Neuronal stem cell (in vitro differentiated cells): Measurements from ENCODE around the gene ZNF385B.

Experiments
- DNase-seq: peaks from one replicate; pipeline ENCODE4 v3.0.0-alpha.2; 2013; ENCODE audit warnings: low spot score
- H2AFZ ChIP-seq: one replicate; pipeline ENCODE4 v1.6.1; 2013; ENCODE audit warnings: mild to moderate bottlenecking, low read length, inconsistent platforms
- H2AK5ac ChIP-seq: 2 replicates; pipeline ENCODE4 v1.6.1; 2013; ENCODE audit warnings: low read depth, mild to moderate bottlenecking, inconsistent platforms, low read length, moderate library complexity, mixed read lengths
- H2BK120ac ChIP-seq: 2 replicates; pipeline ENCODE4 v1.6.1; 2013; ENCODE audit warnings: low read depth, mild to moderate bottlenecking, inconsistent platforms, low read length, moderate library complexity, mixed read lengths
- H2BK12ac ChIP-seq: one replicate; pipeline ENCODE4 v1.6.1; 2013; ENCODE audit warnings: low read length, inconsistent platforms
- H2BK15ac ChIP-seq: 2 replicates; pipeline ENCODE4 v1.6.1; 2013; ENCODE audit warnings: mild to moderate bottlenecking, low read length, inconsistent platforms, mixed read lengths
- H2BK5ac ChIP-seq: one replicate; pipeline ENCODE4 v1.6.1; 2013; ENCODE audit warnings: inconsistent platforms, mild to moderate bottlenecking, low read length, moderate library complexity
- H3K14ac ChIP-seq: one replicate; pipeline ENCODE4 v1.6.1; 2013; ENCODE audit warnings: low read length, inconsistent platforms
- H3K18ac ChIP-seq: 2 replicates; pipeline ENCODE4 v1.6.1; 2013; ENCODE audit warnings: low read length, inconsistent platforms
- H3K23ac ChIP-seq: 2 replicates; pipeline ENCODE4 v1.6.1; 2013; ENCODE audit warnings: low read depth, mild to moderate bottlenecking, mixed read lengths, low read length, inconsistent platforms; ENCODE audit not compliant: poor library complexity
- H3K27ac ChIP-seq: replicated peaks from 3 replicates; pipeline ENCODE4 v1.5.1; 2013; ENCODE audit warnings: low read length, inconsistent platforms
- H3K27me3 ChIP-seq, 3 experiments: 2 replicates each; pipeline ENCODE4 v1.6.1; 2013; ENCODE audit warnings: low read length in 3 of 3, mild to moderate bottlenecking in 2 of 3, inconsistent platforms in 1 of 3, low read depth in 1 of 3, mixed read lengths in 1 of 3, moderate library complexity in 1 of 3; ENCODE audit not compliant: control insufficient read depth in 3 of 3, insufficient read depth in 3 of 3
- H3K36me3 ChIP-seq, 2 donors: replicated peaks in 1 of 2; 2 replicates each; pipeline ENCODE4 v1.6.1; 2013; ENCODE audit warnings: low read length in 2 of 2; ENCODE audit not compliant: control insufficient read depth in 2 of 2, insufficient read depth in 2 of 2
- H3K4ac ChIP-seq: 2 replicates; pipeline ENCODE4 v1.6.1; 2013; ENCODE audit warnings: inconsistent platforms, mild to moderate bottlenecking, low read length, moderate library complexity
- H3K4me1 ChIP-seq, 2 donors: 1 replicate in 1 of 2; 2 replicates in 1 of 2; pipeline ENCODE4 v1.6.1; 2013; ENCODE audit warnings: low read length in 2 of 2, low read depth in 1 of 2; ENCODE audit not compliant: control insufficient read depth in 2 of 2, insufficient read depth in 1 of 2
- H3K4me2 ChIP-seq: one replicate; pipeline ENCODE4 v1.6.1; 2013; ENCODE audit warnings: mild to moderate bottlenecking, low read length, inconsistent platforms; ENCODE audit not compliant: insufficient read depth, poor library complexity, severe bottlenecking
- H3K4me3 ChIP-seq, 2 donors: 2 replicates each; pipeline ENCODE4 v1.5.1; 2013; ENCODE audit warnings: low read length in 2 of 2, mild to moderate bottlenecking in 2 of 2, inconsistent platforms in 1 of 2, moderate library complexity in 1 of 2
- H3K79me1 ChIP-seq: one replicate; pipeline ENCODE4 v1.6.1; 2013; ENCODE audit warnings: low read depth, mild to moderate bottlenecking, inconsistent platforms, low read length, moderate library complexity
- H3K9ac ChIP-seq: one replicate; pipeline ENCODE4 v1.6.1; 2013; ENCODE audit warnings: mild to moderate bottlenecking, low read depth, low read length, inconsistent platforms; ENCODE audit not compliant: poor library complexity
- H3K9me3 ChIP-seq, 2 donors: replicated peaks in 1 of 2; 2 replicates each; pipeline versions ENCODE3 to v1.6.1; 2013; ENCODE audit warnings: low read length in 2 of 2, mild to moderate bottlenecking in 2 of 2, inconsistent platforms in 1 of 2, low read depth in 1 of 2, mixed read lengths in 1 of 2, moderate library complexity in 1 of 2; ENCODE audit not compliant: control insufficient read depth in 2 of 2, insufficient read depth in 1 of 2
- H4K8ac ChIP-seq: one replicate; pipeline ENCODE4 v1.6.1; 2013; ENCODE audit warnings: low read depth, mild to moderate bottlenecking, inconsistent platforms, low read length, moderate library complexity
- H4K91ac ChIP-seq: one replicate; pipeline ENCODE4 v1.6.1; 2013; ENCODE audit warnings: low read length, low read depth, mild to moderate bottlenecking, inconsistent platforms; ENCODE audit not compliant: poor library complexity
- WGBS, 2 donors: extraction: QIAGEN DNeasy Blood & Tissue Kit; methylation state at CpG; one replicate each; pipeline ENCODE4 v1.1.7; 2013; ENCODE audit warnings: missing lambda C conversion rate in 2 of 2, mixed read lengths in 1 of 2; ENCODE audit not compliant: insufficient read length in 2 of 2, insufficient replicate concordance in 1 of 2; ENCODE audit errors: extremely low coverage in 2 of 2; 5-methylcytosine and 5-hydroxymethylcytosine counted together

Gene ZNF385B

GRCh38 chr2:179435566-179435965 lies 425.8 kb downstream of the ZNF385B start:
- H3K14ac ChIP-seq, result no peak overlapping the region
- H4K91ac ChIP-seq, result no peak overlapping the region
- no peak overlapping the region for H2AFZ ChIP-seq
- H3K27ac ChIP-seq, result no peak overlapping the region
- H3K4me1 ChIP-seq, result no peaks in the 10 kb centered on the region
- H3K36me3 ChIP-seq, result no peaks in the 10 kb centered on the region
- no peaks in the 10 kb centered on the region for H3K79me1 ChIP-seq
- no peak overlapping the region for H2BK120ac ChIP-seq
- H2BK5ac ChIP-seq, result no peak overlapping the region
- no peaks in the 10 kb centered on the region for H3K27me3 ChIP-seq
- H3K4me3 ChIP-seq, result no peak overlapping the region
- no peak overlapping the region for H3K4ac ChIP-seq
- H3K18ac ChIP-seq, result no peak overlapping the region
- no peak overlapping the region for H2AK5ac ChIP-seq
- H3K23ac ChIP-seq, result no peak overlapping the region
- no peak overlapping the region for H3K4me2 ChIP-seq
- H3K9ac ChIP-seq, result no peak overlapping the region
- WGBS, 2 donors, result no CpG with 5 or more reads among the region's 2 CpGs
- H4K8ac ChIP-seq, result no peak overlapping the region
- no peak for DNase-seq
- H3K9me3 ChIP-seq, result no peaks in the 10 kb centered on the region
- H2BK12ac ChIP-seq, result no peak overlapping the region
- H2BK15ac ChIP-seq, result no peak overlapping the region

- H2BK15ac ChIP-seq, result no peak overlapping the region
- no peak overlapping the region for H2AFZ ChIP-seq
- H4K91ac ChIP-seq, result no peak overlapping the region
- H4K8ac ChIP-seq, result no peak overlapping the region
- no peaks in the 10 kb centered on the region for H3K4me1 ChIP-seq
- no peak overlapping the region for H2BK12ac ChIP-seq
- H3K36me3 ChIP-seq, result no peaks in the 10 kb centered on the region
- H3K27ac ChIP-seq, result no peak overlapping the region
- H3K18ac ChIP-seq, result no peak overlapping the region
- no peak for DNase-seq
- no peak overlapping the region for H3K23ac ChIP-seq
- H2BK120ac ChIP-seq, result no peak overlapping the region
- no peaks in the 10 kb centered on the region for H3K79me1 ChIP-seq
- no CpG with 5 or more reads among the region's 4 CpGs for WGBS, 2 donors
- no peak overlapping the region for H2BK5ac ChIP-seq
- no peak overlapping the region for H3K9ac ChIP-seq
- no peak overlapping the region for H3K14ac ChIP-seq
- H3K9me3 ChIP-seq, result no peaks in the 10 kb centered on the region
- no peaks in the 10 kb centered on the region for H3K27me3 ChIP-seq
- no peak overlapping the region for H3K4me3 ChIP-seq
- no peak overlapping the region for H3K4me2 ChIP-seq
- H2AK5ac ChIP-seq, result no peak overlapping the region
- no peak overlapping the region for H3K4ac ChIP-seq
These were observed 426.4 kb downstream of the ZNF385B start for GRCh38 chr2:179435000-179435399.

- Histone ChIP-seq H3K36me3 (no peaks in the 10 kb centered on the region), H3K4me2 (no peak overlapping the region)
These were observed 427.1 kb downstream of the ZNF385B start for GRCh38 chr2:179434357-179434756.

GRCh38 chr2:179432751-179433150 lies 428.7 kb downstream of the ZNF385B start:
- WGBS, 2 donors, result no CpG with 5 or more reads among the region's 3 CpGs
- H3K79me1 ChIP-seq, result no peaks in the 10 kb centered on the region
- H3K9ac ChIP-seq, result no peak overlapping the region
- H3K9me3 ChIP-seq, result no peaks in the 10 kb centered on the region
- H3K27ac ChIP-seq, result no peak overlapping the region
- no peak for DNase-seq
- H3K18ac ChIP-seq, result no peak overlapping the region
- H4K8ac ChIP-seq, result no peak overlapping the region
- no peak overlapping the region for H2AFZ ChIP-seq
- no peak overlapping the region for H3K4me3 ChIP-seq
- H4K91ac ChIP-seq, result no peak overlapping the region
- H3K4me2 ChIP-seq, result no peak overlapping the region
- no peak overlapping the region for H3K4ac ChIP-seq
- no peak overlapping the region for H2BK15ac ChIP-seq
- no peak overlapping the region for H2BK12ac ChIP-seq
- H3K14ac ChIP-seq, result no peak overlapping the region
- H2BK5ac ChIP-seq, result no peak overlapping the region
- H2AK5ac ChIP-seq, result no peak overlapping the region
- no peaks in the 10 kb centered on the region for H3K36me3 ChIP-seq
- no peak overlapping the region for H2BK120ac ChIP-seq
- H3K4me1 ChIP-seq, result no peaks in the 10 kb centered on the region
- no peak overlapping the region for H3K23ac ChIP-seq
- H3K27me3 ChIP-seq, result peaks cover 0 to 3% (median 0%) of the 10 kb centered on the region in 3 experiments

More at GRCh38 chr2:179434357-179434756, 427.1 kb downstream of the ZNF385B start:
- H4K8ac ChIP-seq, result no peak overlapping the region
- H2BK5ac ChIP-seq, result no peak overlapping the region
- no peaks in the 10 kb centered on the region for H3K79me1 ChIP-seq
- WGBS, 2 donors, result no CpG with 5 or more reads among the region's 1 CpG
- no peak overlapping the region for H2BK15ac ChIP-seq
- H2AK5ac ChIP-seq, result no peak overlapping the region
- H3K14ac ChIP-seq, result no peak overlapping the region
- H3K9ac ChIP-seq, result no peak overlapping the region
- H3K4me1 ChIP-seq, result no peaks in the 10 kb centered on the region
- H3K9me3 ChIP-seq, result no peaks in the 10 kb centered on the region
- H3K27ac ChIP-seq, result no peak overlapping the region
- H3K4ac ChIP-seq, result no peak overlapping the region
- no peak overlapping the region for H2BK12ac ChIP-seq
- no peak overlapping the region for H3K23ac ChIP-seq
- no peak for DNase-seq
- H3K4me3 ChIP-seq, result no peak overlapping the region
- H2BK120ac ChIP-seq, result no peak overlapping the region
- H4K91ac ChIP-seq, result no peak overlapping the region
- H2AFZ ChIP-seq, result no peak overlapping the region
- no peak overlapping the region for H3K18ac ChIP-seq
- peaks cover 0 to 2% (median 0%) of the 10 kb centered on the region in 3 experiments for H3K27me3 ChIP-seq
